Upper lobe of left lung (tissue), 6 donors: Measurements from ENCODE around the gene PNKD. TPM values are rescaled to one million over a fixed set of nuclear protein-coding genes. Genes with fewer than 3 reads are reported as not detected.

ENCODE experiments used
- ATAC-seq, 2 donors: fragments of 200-7000 bp; cut with Tn5 transposase; one replicate each; pipeline ENCODE4 v1.9.1; 2022; ENCODE audit warnings: mild to moderate bottlenecking in 2 of 2, moderate library complexity in 2 of 2; ENCODE audit not compliant: low FRiP score in 2 of 2
- DNase-seq, 2 donors: peaks; one replicate each; pipeline ENCODE4 v3.0.0-alpha.2; 2019 to 2020
- H3K27ac ChIP-seq, 4 donors: fragments of 200-600 bp; sonication (generic); one replicate each; pipeline ENCODE4 v1.5.1; 2016 to 2019
- H3K27me3 ChIP-seq, 4 donors: fragments of 200-600 bp; sonication (generic); one replicate each; pipeline ENCODE4 v1.5.1; 2017 to 2019
- H3K36me3 ChIP-seq, 4 donors: fragments of 200-600 bp; sonication (generic); one replicate each; pipeline ENCODE4 v1.5.1; 2016 to 2019
- H3K4me1 ChIP-seq, 4 donors: fragments of 200-600 bp; sonication (generic); one replicate each; pipeline ENCODE4 v1.5.1; 2018 to 2019
- H3K4me3 ChIP-seq, 4 donors: fragments of 200-600 bp; sonication (generic); one replicate each; pipeline ENCODE4 v1.5.1; 2017 to 2019; ENCODE audit warnings: mild to moderate bottlenecking in 2 of 4, moderate library complexity in 1 of 4
- H3K9me3 ChIP-seq, 4 donors: fragments of 200-600 bp; sonication (generic); one replicate each; pipeline ENCODE4 v1.5.1; 2018 to 2019
- CTCF ChIP-seq, 6 experiments: fragments of 450-650 bp in 4 of 6; fragments of 200-600 bp in 2 of 6; sonication (generic) in 2 of 6; IDR thresholded peaks; one replicate each; pipeline ENCODE4 v1.5.1; 2016 to 2019; ENCODE audit warnings: antibody characterized with exemption in 6 of 6
- EP300 ChIP-seq, 4 donors: sonication (generic); formaldehyde crosslinking; IDR thresholded peaks; one replicate each; pipeline ENCODE4 v1.5.1; 2017; ENCODE audit warnings: antibody characterized with exemption in 4 of 4, control low read depth in 2 of 4
- POLR2A ChIP-seq, 4 donors: fragments of 450-650 bp; IDR thresholded peaks; one replicate each; pipeline ENCODE4 v1.5.1; 2016 to 2017; ENCODE audit warnings: antibody characterized with exemption in 4 of 4, mild to moderate bottlenecking in 2 of 4
- POLR2AphosphoS5 ChIP-seq, 2 donors: sonication (generic); formaldehyde crosslinking; IDR thresholded peaks; one replicate each; pipeline ENCODE4 v1.5.1; 2017; ENCODE audit warnings: antibody characterized with exemption in 2 of 2
- WGBS, 2 donors: methylation state at CpG; one replicate each; pipeline ENCODE4 v1.1.5; 2017 to 2018; 5-methylcytosine and 5-hydroxymethylcytosine counted together
- small RNA-seq, 4 donors: library from RNA; depleted of rRNA; stranded (forward); fragments of <200 nt; gene quantifications; one replicate each; pipeline ENCODE3, GENCODE V24; 2016
- total RNA-seq, 6 donors: library from RNA; depleted of rRNA in 4 of 6; stranded (reverse); fragments of >200 nt in 4 of 6; gene quantifications; one replicate each; pipeline versions ENCODE4 v1.1.0 to v1.2.1, GENCODE V29; 2016 to 2021
- donor health status: DM: no; HTN: no; CAD: no; lungs with moderate emphysema.
- donor health status: DM: no; HTN: yes; CAD: no; lungs with severe emphysema.

The PNKD gene
- total RNA-seq, 6 donors from 2014 or later = 69.8 to 153 (median 87.2) TPM

GRCh38 chr2:218395826-218396687, 125.7 kb downstream of the PNKD start:
- peak; percentile 93 to 98 for DNase-seq
- ATAC-seq = peak; percentile 70 to 92
- H3K27me3 ChIP-seq = no peaks in the 10 kb centered on the region
- peak overlapping the region; percentile 94 to 99 (median 99) for H3K27ac ChIP-seq
- TF ChIP-seq CTCF (IDR thresholded peaks at IDR 0.05) = peak; percentile 92 to 98 (median 96)
- peak; percentile 80 to 93 for TF ChIP-seq POLR2AphosphoS5 (IDR thresholded peaks at IDR 0.05)
- peak in 3 of 4 donors; percentile 21 to 73 (median 41) for TF ChIP-seq POLR2A (IDR thresholded peaks at IDR 0.05)
- TF ChIP-seq EP300 (IDR thresholded peaks at IDR 0.05) = peak in 2 of 4 donors; percentile 20 to 60
- peak overlapping the region; percentile 73 to 98 (median 92) for H3K4me3 ChIP-seq
- 3 to 6% methylated on average over 10 to 34 of the region's 57 CpGs for WGBS, 2 donors
- H3K4me1 ChIP-seq = peaks cover 19 to 50% (median 34%) of the 10 kb centered on the region in 4 donors
- H3K36me3 ChIP-seq = no peaks in the 10 kb centered on the region
- H3K9me3 ChIP-seq = no peaks in the 10 kb centered on the region

Small RNAs within 50 kb of the gene (small RNA-seq; reads per million reads assigned to genes)
- 0 to 1.2 (median 0.03) reads per million in 4 donors for gene MIR6810

Other genes starting within 250 kb of the PNKD start
- gene RUFY4, start 201.3 kb upstream of the PNKD start, total RNA-seq = under 1 TPM in 4 of 6 donors, not detected in 2; 0.15 to 0.51 (median 0.21) TPM
- gene CXCR2, start 144.5 kb upstream of the PNKD start, total RNA-seq = 10 to 100 TPM in 2 of 6 donors, 1 to 10 TPM in 3, under 1 TPM in 1; 0.79 to 25.8 (median 7.2) TPM
- gene CXCR1, start 103.6 kb upstream of the PNKD start, total RNA-seq = 10 to 100 TPM in 2 of 6 donors, 1 to 10 TPM in 4; 1.3 to 17.2 (median 6.4) TPM
- gene ARPC2, start 53.3 kb upstream of the PNKD start, total RNA-seq = 100 to 1,000 TPM; 233 to 440 (median 357) TPM
- gene GPBAR1, start 9.5 kb upstream of the PNKD start, total RNA-seq = 1 to 10 TPM in 5 of 6 donors, under 1 TPM in 1; 0.33 to 6.4 (median 4.1) TPM
- gene AAMP, start 382 bp upstream of the PNKD start, total RNA-seq = 100 to 1,000 TPM in 4 of 6 donors, 10 to 100 TPM in 2; 67.1 to 168 (median 118) TPM
- 100 to 1,000 TPM; 112 to 359 (median 236) TPM for gene TMBIM1, start 22.0 kb downstream of the PNKD start, total RNA-seq
- 1 to 10 TPM in 5 of 6 donors, under 1 TPM in 1; 0.77 to 8.5 (median 4.3) TPM for gene CATIP, start 86.3 kb downstream of the PNKD start, total RNA-seq
- gene SLC11A1, start 111.8 kb downstream of the PNKD start, total RNA-seq = 1,000 to 10,000 TPM in 2 of 6 donors, 100 to 1,000 TPM in 4; 145 to 3,249 (median 371) TPM
- gene CTDSP1, start 129.3 kb downstream of the PNKD start, total RNA-seq = 100 to 1,000 TPM in 5 of 6 donors, 10 to 100 TPM in 1; 96.6 to 239 (median 189) TPM
- under 1 TPM in 3 of 6 donors, not detected in 3; 0.29 to 0.76 (median 0.40) TPM for gene VIL1, start 148.6 kb downstream of the PNKD start, total RNA-seq